Measurements from ENCODE around the gene AUH. TPM values are rescaled to one million over a fixed set of nuclear protein-coding genes. Genes with fewer than 3 reads are reported as not detected.

The AUH gene
- total RNA-seq, 1 experiment from 2014 or later, result 29.0 TPM

- Histone ChIP-seq H4K20me1 (ENCODE audit: insufficient read depth) (no peaks in the 10 kb centered on the region), H3K9me2 (ENCODE audit: insufficient read depth) (no peaks in the 10 kb centered on the region), H3K27ac (ENCODE audit: low read depth, low read length) (no peak overlapping the region), H3K27me3 (ENCODE audit: insufficient read depth, low read length) (no peaks in the 10 kb centered on the region), H3K4me1 (ENCODE audit: control insufficient read depth in 1 of 2, insufficient read depth in 2 of 2, low read length in 2 of 2) (no peaks in the 10 kb centered on the region), H3K4me2 (ENCODE audit: low read length) (no peak overlapping the region), H3K36me3 (ENCODE audit: control insufficient read depth in 1 of 2, insufficient read depth in 2 of 2, low read length in 2 of 2) (no peaks in the 10 kb centered on the region), H3K9me3 (ENCODE audit: control insufficient read depth in 1 of 2, insufficient read depth in 1 of 2, low read depth in 1 of 2, low read length in 2 of 2) (no peaks in the 10 kb centered on the region), H3K4me3 (replicated peaks in 1 of 2; ENCODE audit: low read depth in 1 of 2, low read length in 2 of 2) (no peak overlapping the region), H3K79me2 (ENCODE audit: insufficient read depth, low read length) (no peaks in the 10 kb centered on the region), H3K9ac (ENCODE audit: low read length) (no peak overlapping the region), H2AFZ (ENCODE audit: low read depth, low read length, poor library complexity, severe bottlenecking) (no peak overlapping the region)
- CTCF ChIA-PET, result no interaction called here
- TF ChIP-seq TCF7L2 (IDR thresholded peaks at IDR 0.05; ENCODE audit: borderline replicate concordance, extremely low read depth, insufficient read depth, insufficient read length) (no peak), EZH2 (IDR thresholded peaks at IDR 0.05) (no peak), ELF1 (IDR thresholded peaks at IDR 0.05; ENCODE audit: borderline replicate concordance, low read depth) (no peak), RAD21 (IDR thresholded peaks at IDR 0.05; ENCODE audit: low read depth) (no peak), JUND (IDR thresholded peaks at IDR 0.05) (no peak), POLR2A (IDR thresholded peaks at IDR 0.05; ENCODE audit: borderline replicate concordance, extremely low read depth, insufficient read depth, insufficient read length) (no peak), YY1 (IDR thresholded peaks at IDR 0.05; ENCODE audit: extremely low read depth, insufficient replicate concordance, low read depth, low read length) (no peak), SP1 (IDR thresholded peaks at IDR 0.05; ENCODE audit: low read depth) (no peak), CEBPB (IDR thresholded peaks at IDR 0.05; ENCODE audit: low read depth) (no peak), POLR2AphosphoS5 (IDR thresholded peaks at IDR 0.05; ENCODE audit: low read depth, low read length) (no peak)
- TF ChIP-seq, protein P1, sequence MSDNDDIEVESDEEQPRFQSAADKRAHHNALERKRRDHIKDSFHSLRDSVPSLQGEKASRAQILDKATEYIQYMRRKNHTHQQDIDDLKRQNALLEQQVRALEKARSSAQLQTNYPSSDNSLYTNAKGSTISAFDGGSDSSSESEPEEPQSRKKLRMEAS (IDR thresholded peaks at IDR 0.05), result no peak
- ATAC-seq (no peak), DNase-seq (ENCODE audit: low read depth, low spot score) (no peak)
- BruUV-seq (replicated peaks), result no TSS peak
- POLR2A ChIA-PET, result no interaction called here
- RAD21 ChIA-PET (ENCODE audit: low non-redundant PET in 1 of 2, low total read pairs in 2 of 2, uncharacterized antibody in 2 of 2, unreplicated experiment in 2 of 2), result no interaction called here
- intact Hi-C loops (cut with micrococcal nuclease), result no loop called here
Measured at GRCh38 chr9:91220491-91221135, 141.1 kb downstream of the AUH start.

DNA sequence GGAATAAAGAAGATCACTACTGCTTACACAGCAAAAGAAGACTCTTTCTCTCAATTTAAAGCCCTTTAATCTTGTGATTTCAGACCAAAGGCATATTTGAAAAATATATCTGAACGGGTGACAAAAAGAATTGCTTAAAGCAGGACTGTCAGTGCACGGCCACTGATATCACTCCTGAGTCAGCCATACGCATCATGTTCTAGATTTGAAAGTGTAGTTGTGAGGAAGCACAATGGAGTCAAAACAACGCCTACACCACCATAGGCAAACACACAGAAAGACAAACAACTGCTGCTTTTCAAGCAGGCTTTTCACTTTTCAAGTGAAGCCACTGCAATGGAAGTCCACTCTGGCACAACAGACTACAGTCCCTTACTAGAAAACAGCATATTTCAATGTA, 141.7 kb downstream of the AUH start:
- no peaks in the 10 kb centered on the region for H3K9me2 ChIP-seq (ENCODE audit: insufficient read depth)
- H3K27me3 ChIP-seq (ENCODE audit: insufficient read depth, low read length), result no peaks in the 10 kb centered on the region
- ChIA-PET CTCF (no interaction called here), RAD21 (ENCODE audit: low non-redundant PET in 1 of 2, low total read pairs in 2 of 2, uncharacterized antibody in 2 of 2, unreplicated experiment in 2 of 2) (no interaction called here), POLR2A (no interaction called here)
- ATAC-seq, result no peak
- H3K27ac ChIP-seq (ENCODE audit: low read depth, low read length), result no peak overlapping the region
- no peak for TF ChIP-seq RAD21 (IDR thresholded peaks at IDR 0.05; ENCODE audit: low read depth)
- TF ChIP-seq POLR2A (IDR thresholded peaks at IDR 0.05; ENCODE audit: borderline replicate concordance, extremely low read depth, insufficient read depth, insufficient read length), result no peak
- no peak for TF ChIP-seq EZH2 (IDR thresholded peaks at IDR 0.05)
- TF ChIP-seq ELF1 (IDR thresholded peaks at IDR 0.05; ENCODE audit: borderline replicate concordance, low read depth), result no peak
- no peak for TF ChIP-seq ZBTB33 (IDR thresholded peaks at IDR 0.05; ENCODE audit: extremely low read depth, insufficient replicate concordance, low read length)
- no peak for TF ChIP-seq SIN3A (IDR thresholded peaks at IDR 0.05; ENCODE audit: low read depth)
- no peak for TF ChIP-seq FOSL1 (IDR thresholded peaks at IDR 0.05; ENCODE audit: low read depth)
- TF ChIP-seq, protein P2, sequence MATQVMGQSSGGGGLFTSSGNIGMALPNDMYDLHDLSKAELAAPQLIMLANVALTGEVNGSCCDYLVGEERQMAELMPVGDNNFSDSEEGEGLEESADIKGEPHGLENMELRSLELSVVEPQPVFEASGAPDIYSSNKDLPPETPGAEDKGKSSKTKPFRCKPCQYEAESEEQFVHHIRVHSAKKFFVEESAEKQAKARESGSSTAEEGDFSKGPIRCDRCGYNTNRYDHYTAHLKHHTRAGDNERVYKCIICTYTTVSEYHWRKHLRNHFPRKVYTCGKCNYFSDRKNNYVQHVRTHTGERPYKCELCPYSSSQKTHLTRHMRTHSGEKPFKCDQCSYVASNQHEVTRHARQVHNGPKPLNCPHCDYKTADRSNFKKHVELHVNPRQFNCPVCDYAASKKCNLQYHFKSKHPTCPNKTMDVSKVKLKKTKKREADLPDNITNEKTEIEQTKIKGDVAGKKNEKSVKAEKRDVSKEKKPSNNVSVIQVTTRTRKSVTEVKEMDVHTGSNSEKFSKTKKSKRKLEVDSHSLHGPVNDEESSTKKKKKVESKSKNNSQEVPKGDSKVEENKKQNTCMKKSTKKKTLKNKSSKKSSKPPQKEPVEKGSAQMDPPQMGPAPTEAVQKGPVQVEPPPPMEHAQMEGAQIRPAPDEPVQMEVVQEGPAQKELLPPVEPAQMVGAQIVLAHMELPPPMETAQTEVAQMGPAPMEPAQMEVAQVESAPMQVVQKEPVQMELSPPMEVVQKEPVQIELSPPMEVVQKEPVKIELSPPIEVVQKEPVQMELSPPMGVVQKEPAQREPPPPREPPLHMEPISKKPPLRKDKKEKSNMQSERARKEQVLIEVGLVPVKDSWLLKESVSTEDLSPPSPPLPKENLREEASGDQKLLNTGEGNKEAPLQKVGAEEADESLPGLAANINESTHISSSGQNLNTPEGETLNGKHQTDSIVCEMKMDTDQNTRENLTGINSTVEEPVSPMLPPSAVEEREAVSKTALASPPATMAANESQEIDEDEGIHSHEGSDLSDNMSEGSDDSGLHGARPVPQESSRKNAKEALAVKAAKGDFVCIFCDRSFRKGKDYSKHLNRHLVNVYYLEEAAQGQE (IDR thresholded peaks at IDR 0.05; ENCODE audit: low read depth), result no peak
- no peaks in the 10 kb centered on the region for H3K9me3 ChIP-seq (ENCODE audit: control insufficient read depth in 1 of 2, insufficient read depth in 1 of 2, low read depth in 1 of 2, low read length in 2 of 2)
- H3K9ac ChIP-seq (ENCODE audit: low read length), result no peak overlapping the region
- H4K20me1 ChIP-seq (ENCODE audit: insufficient read depth), result no peaks in the 10 kb centered on the region
- no peaks in the 10 kb centered on the region for H3K79me2 ChIP-seq (ENCODE audit: insufficient read depth, low read length)
- H3K4me3 ChIP-seq (replicated peaks in 1 of 2; ENCODE audit: low read depth in 1 of 2, low read length in 2 of 2), result no peak overlapping the region
- no peaks in the 10 kb centered on the region for H3K36me3 ChIP-seq (ENCODE audit: control insufficient read depth in 1 of 2, insufficient read depth in 2 of 2, low read length in 2 of 2)
- intact Hi-C loops (cut with micrococcal nuclease), result no loop called here
- no peak overlapping the region for H2AFZ ChIP-seq (ENCODE audit: low read depth, low read length, poor library complexity, severe bottlenecking)
- DNase-seq (ENCODE audit: low read depth, low spot score), result no peak
- no peak overlapping the region for H3K4me2 ChIP-seq (ENCODE audit: low read length)
- no TSS peak for BruUV-seq (replicated peaks)
- H3K4me1 ChIP-seq (ENCODE audit: control insufficient read depth in 1 of 2, insufficient read depth in 2 of 2, low read length in 2 of 2), result no peaks in the 10 kb centered on the region

All from HCT116 (cell line).